Keratinocyte (primary cell): Measurements from ENCODE around the gene NRP1. TPM values are rescaled to one million over a fixed set of nuclear protein-coding genes. Genes with fewer than 3 reads are reported as not detected.

Experiments used
- DNase-seq: peaks from one replicate; pipeline ENCODE4 v3.0.0-alpha.2; 2011; ENCODE audit warnings: low read depth, missing footprints, low spot score
- FAIRE-seq: peaks from 2 replicates; lab custom pipeline; 2011; peaks lifted over from hg19 to GRCh38; lab: Jason Lieb, UNC
- H2AFZ ChIP-seq: 2 replicates; pipeline ENCODE4 v1.6.0; 2012; ENCODE audit warnings: low read length, control low read depth, inconsistent platforms; ENCODE audit not compliant: control insufficient read depth
- H3K27ac ChIP-seq: 2 replicates; pipeline ENCODE4 v1.5.1; 2011; ENCODE audit warnings: low read length; ENCODE audit not compliant: control insufficient read depth, insufficient read depth
- H3K27me3 ChIP-seq: 3 replicates; pipeline ENCODE4 v1.6.0; 2011; ENCODE audit warnings: low read length; ENCODE audit not compliant: control insufficient read depth, insufficient read depth; ENCODE audit errors: extremely low read depth
- H3K36me3 ChIP-seq, 2 experiments: 2 replicates in 1 of 2; 3 replicates in 1 of 2; pipeline ENCODE4 v1.5.1; 2011; ENCODE audit warnings: low read length in 2 of 2, mild to moderate bottlenecking in 1 of 2; ENCODE audit not compliant: control insufficient read depth in 2 of 2, insufficient read depth in 2 of 2; ENCODE audit errors: extremely low read depth in 1 of 2
- H3K4me1 ChIP-seq: 3 replicates; pipeline ENCODE4 v1.5.1; 2011; ENCODE audit warnings: low read length; ENCODE audit not compliant: control insufficient read depth, insufficient read depth; ENCODE audit errors: extremely low read depth
- H3K4me2 ChIP-seq: 3 replicates; pipeline ENCODE4 v1.6.0; 2011; ENCODE audit warnings: low read depth, low read length; ENCODE audit not compliant: control insufficient read depth, insufficient read depth; ENCODE audit errors: extremely low read depth
- H3K4me3 ChIP-seq, 3 experiments: fragments of 200-600 bp in 1 of 3; sonication (generic) in 1 of 3; 2 replicates in 2 of 3; 3 replicates in 1 of 3; pipeline ENCODE4 v1.5.1; 2011 to 2016; ENCODE audit warnings: low read length in 3 of 3, mild to moderate bottlenecking in 3 of 3, control low read depth in 2 of 3, inconsistent platforms in 1 of 3, low read depth in 1 of 3, mixed read lengths in 1 of 3, mixed run types in 1 of 3, moderate library complexity in 1 of 3; ENCODE audit not compliant: control insufficient read depth in 2 of 3, insufficient read depth in 2 of 3; ENCODE audit errors: extremely low read depth in 1 of 3
- H3K79me2 ChIP-seq: 2 replicates; pipeline ENCODE4 v1.6.0; 2012; ENCODE audit warnings: low read length; ENCODE audit not compliant: control insufficient read depth, insufficient read depth
- H3K9ac ChIP-seq: 3 replicates; pipeline ENCODE4 v1.6.0; 2011; ENCODE audit warnings: low read length; ENCODE audit not compliant: control insufficient read depth, insufficient read depth; ENCODE audit errors: extremely low read depth
- H3K9me1 ChIP-seq: 3 replicates; pipeline ENCODE4 v1.6.0; 2011; ENCODE audit warnings: low read length; ENCODE audit not compliant: control insufficient read depth, insufficient read depth; ENCODE audit errors: extremely low read depth
- H3K9me3 ChIP-seq: 2 replicates; pipeline ENCODE4 v1.5.1; 2012; ENCODE audit warnings: low read depth, low read length; ENCODE audit not compliant: control insufficient read depth
- H4K20me1 ChIP-seq: 3 replicates; pipeline ENCODE4 v1.6.0; 2011; ENCODE audit warnings: low read length; ENCODE audit not compliant: control insufficient read depth, insufficient read depth; ENCODE audit errors: extremely low read depth
- EZH2 ChIP-seq: IDR thresholded peaks from one replicate; pipeline ENCODE4 v1.6.1; 2012; ENCODE audit warnings: inconsistent platforms, mild to moderate bottlenecking, low read length, moderate library complexity
- dilution Hi-C: fragments of 300-500 bp; cut with MboI; formaldehyde crosslinking; loops from one replicate; pipeline ENCODE4 v1.7.0; 2020; ENCODE audit warnings: low sequenced_read_pairs; ENCODE audit not compliant: extremely low pct_ligation_motif_present
- polyA plus RNA-seq, 5 experiments: library from polyadenylated mRNA; depleted of rRNA in 3 of 5; stranded (reverse) in 3 of 5; stranded (forward) in 1 of 5; unstranded in 1 of 5; fragments of >200 nt; gene quantifications; 1 replicate in 1 of 5; 2 replicates in 3 of 5; 3 replicates in 1 of 5; pipeline versions ENCODE4 v1.2.1 to v1.2.3, GENCODE V29; 2011 to 2012; ENCODE audit warnings: missing spikeins in 2 of 5, low read depth in 1 of 5, low replicate concordance in 1 of 5
- TF ChIP-seq, protein P1 (sequence below), 3 experiments: IDR thresholded peaks in 1 of 3; conservative IDR thresholded peaks in 1 of 3; optimal IDR thresholded peaks in 1 of 3; 2 replicates in 2 of 3; 3 replicates in 1 of 3; pipeline versions ENCODE3 to v1.5.1; 2011; ENCODE audit warnings: low read length in 3 of 3, mild to moderate bottlenecking in 3 of 3, moderate library complexity in 2 of 3, control low read depth in 1 of 3, inconsistent platforms in 1 of 3; ENCODE audit not compliant: insufficient read depth in 2 of 3; ENCODE audit errors: extremely low read depth in 1 of 3

NRP1 gene
- polyA plus RNA-seq, 1 donor (not counting 4 experiments of a cell fraction or from before 2014, with no cell fraction given): 36.2 TPM

DNA sequence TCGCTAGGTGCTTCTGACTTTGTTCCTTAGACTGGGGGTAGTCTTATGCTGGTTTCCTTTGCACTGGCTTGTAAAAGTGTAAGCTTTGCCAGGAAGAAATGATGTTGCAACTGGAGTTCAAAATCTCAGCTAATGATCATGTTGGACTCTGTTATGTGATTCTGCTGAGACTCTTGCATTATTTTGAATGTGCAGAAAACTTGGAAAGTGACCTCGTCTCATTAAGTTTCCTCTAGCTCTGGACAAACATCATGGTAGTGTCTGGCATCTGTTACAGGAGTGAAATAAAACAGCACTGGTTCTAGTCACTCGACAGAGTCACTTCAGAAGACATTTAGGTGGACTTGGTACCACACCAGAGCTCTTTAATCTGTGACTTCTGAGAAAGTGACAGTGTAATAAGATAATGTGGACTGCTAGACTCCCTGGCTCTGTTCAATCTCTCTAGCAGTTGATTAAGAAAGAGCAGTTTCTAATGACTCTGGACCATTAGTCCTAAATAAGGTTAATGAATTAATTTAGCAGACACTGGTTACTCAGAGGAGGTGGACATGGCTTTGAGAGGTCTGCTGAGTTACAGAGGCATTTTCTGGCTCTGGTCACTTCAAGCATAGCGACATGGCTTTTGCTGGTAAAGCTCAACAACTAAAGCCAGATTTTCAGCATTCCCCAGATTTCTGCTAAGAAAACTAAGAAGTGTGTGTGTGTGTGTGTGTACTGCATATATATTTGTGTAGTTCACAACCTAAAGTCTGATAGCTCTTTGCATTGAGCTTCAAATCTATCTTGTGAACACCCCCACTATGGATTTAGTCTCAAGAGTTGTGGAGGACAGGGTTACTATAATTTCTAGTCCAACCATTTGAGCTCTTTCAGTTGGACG lies 2.0 kb downstream of the NRP1 start:
- FAIRE-seq: peak; percentile 63
- Histone ChIP-seq H3K36me3 (peaks cover 0 to 30% of the 10 kb centered on the region in 2 experiments), H3K27me3 (no peaks in the 10 kb centered on the region), H3K4me2 (peak overlapping the region; percentile 100), H3K4me3 (peak overlapping the region; percentile 63 to 97 (median 89)), H3K9ac (peak overlapping the region; percentile 96), H3K27ac (peak overlapping the region; percentile 94), H2AFZ (no peak overlapping the region), H3K4me1 (peaks cover 23% of the 10 kb centered on the region), H3K9me3 (no peaks in the 10 kb centered on the region), H3K79me2 (peaks cover 80% of the 10 kb centered on the region), H4K20me1 (no peaks in the 10 kb centered on the region), H3K9me1 (no peaks in the 10 kb centered on the region)
- no peak for DNase-seq
- dilution Hi-C loops: no loop called here
- TF ChIP-seq, protein P1, sequence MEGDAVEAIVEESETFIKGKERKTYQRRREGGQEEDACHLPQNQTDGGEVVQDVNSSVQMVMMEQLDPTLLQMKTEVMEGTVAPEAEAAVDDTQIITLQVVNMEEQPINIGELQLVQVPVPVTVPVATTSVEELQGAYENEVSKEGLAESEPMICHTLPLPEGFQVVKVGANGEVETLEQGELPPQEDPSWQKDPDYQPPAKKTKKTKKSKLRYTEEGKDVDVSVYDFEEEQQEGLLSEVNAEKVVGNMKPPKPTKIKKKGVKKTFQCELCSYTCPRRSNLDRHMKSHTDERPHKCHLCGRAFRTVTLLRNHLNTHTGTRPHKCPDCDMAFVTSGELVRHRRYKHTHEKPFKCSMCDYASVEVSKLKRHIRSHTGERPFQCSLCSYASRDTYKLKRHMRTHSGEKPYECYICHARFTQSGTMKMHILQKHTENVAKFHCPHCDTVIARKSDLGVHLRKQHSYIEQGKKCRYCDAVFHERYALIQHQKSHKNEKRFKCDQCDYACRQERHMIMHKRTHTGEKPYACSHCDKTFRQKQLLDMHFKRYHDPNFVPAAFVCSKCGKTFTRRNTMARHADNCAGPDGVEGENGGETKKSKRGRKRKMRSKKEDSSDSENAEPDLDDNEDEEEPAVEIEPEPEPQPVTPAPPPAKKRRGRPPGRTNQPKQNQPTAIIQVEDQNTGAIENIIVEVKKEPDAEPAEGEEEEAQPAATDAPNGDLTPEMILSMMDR (optimal IDR thresholded peaks at IDR 0.05 in 1 of 3, IDR thresholded peaks at IDR 0.05 in 1 of 3, conservative IDR thresholded peaks at IDR 0.05 in 1 of 3; ENCODE audit: extremely low read depth in 1 of 3, insufficient read depth in 2 of 3, low read length in 3 of 3): no peak
- TF ChIP-seq EZH2: no peak

DNA sequence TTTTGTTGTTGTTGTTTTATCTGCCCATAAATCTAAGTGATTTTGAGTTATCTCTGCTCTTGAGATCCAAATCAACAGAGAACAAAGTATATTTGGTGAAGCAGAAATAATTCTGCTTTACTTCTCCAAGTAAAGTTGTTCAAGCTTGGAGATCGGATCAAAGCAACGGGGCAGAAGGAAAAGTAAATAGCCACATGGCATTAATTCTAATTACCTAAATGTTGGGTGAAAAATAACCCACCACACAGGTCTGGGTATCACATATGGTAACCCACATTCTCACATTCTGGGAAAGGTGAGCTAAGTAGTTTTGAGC lies 3.1 kb downstream of the NRP1 start:
- dilution Hi-C loops: no loop called here
- no peak for TF ChIP-seq EZH2
- TF ChIP-seq, protein P1 (optimal IDR thresholded peaks at IDR 0.05 in 1 of 3, IDR thresholded peaks at IDR 0.05 in 1 of 3, conservative IDR thresholded peaks at IDR 0.05 in 1 of 3; ENCODE audit: extremely low read depth in 1 of 3, insufficient read depth in 2 of 3, low read length in 3 of 3): no peak

More for the DNA sequence above, 3.1 kb downstream of the NRP1 start:
- H3K36me3 ChIP-seq: peaks cover 0 to 32% of the 10 kb centered on the region in 2 experiments
- FAIRE-seq (peak; percentile 80), DNase-seq (no peak)
- H3K4me1 ChIP-seq: peaks cover 20% of the 10 kb centered on the region
- H3K4me3 ChIP-seq: peak overlapping the region; percentile 63 to 97 (median 89)
- H4K20me1 ChIP-seq: no peaks in the 10 kb centered on the region
- H2AFZ ChIP-seq: no peak overlapping the region
- peak overlapping the region; percentile 100 for H3K4me2 ChIP-seq
- peaks cover 91% of the 10 kb centered on the region for H3K79me2 ChIP-seq
- no peaks in the 10 kb centered on the region for H3K9me1 ChIP-seq
- H3K9me3 ChIP-seq: no peaks in the 10 kb centered on the region
- peak overlapping the region; percentile 96 for H3K9ac ChIP-seq
- H3K27me3 ChIP-seq: no peaks in the 10 kb centered on the region
- H3K27ac ChIP-seq: peak overlapping the region; percentile 94
